Stimulated activated effector memory CD8-positive, alpha-beta T cell treated with anti-CD3 and anti-CD28 coated beads, Interleukin-12 subunit alpha, Interleukin-12 subunit beta, amount 100 ng/mL, for 72 hours (primary cell): ENCODE measurements around the gene GPHA2.
A peak's percentile ranks its signal among the peaks of the same experiment; 100 is the strongest.

ENCODE experiments used
- ATAC-seq: fragments of 150-1000 bp; cut with Tn5 transposase; 2 replicates; pipeline ENCODE4 v1.10.0; 2021
- DNase-seq, 2 donors: peaks; one replicate each; pipeline ENCODE4 v3.0.0; 2021 to 2022; ENCODE audit warnings: low spot score in 2 of 2
- H3K27ac Mint-ChIP-seq: one replicate; pipeline ENCODE4 v1.8.0; 2022; ENCODE audit warnings: mild to moderate bottlenecking, mixed read lengths
- H3K36me3 Mint-ChIP-seq: one replicate; pipeline ENCODE4 v1.8.0; 2022; ENCODE audit warnings: mild to moderate bottlenecking, mixed read lengths
- H3K4me1 Mint-ChIP-seq: one replicate; pipeline ENCODE4 v1.8.0; 2022; ENCODE audit warnings: mixed read lengths
- H3K4me3 Mint-ChIP-seq: one replicate; pipeline ENCODE4 v1.8.0; 2022; ENCODE audit warnings: mild to moderate bottlenecking, mixed read lengths
- H3K9me3 Mint-ChIP-seq: one replicate; pipeline ENCODE4 v1.8.0; 2022; ENCODE audit warnings: mixed read lengths

GPHA2 gene

DNA sequence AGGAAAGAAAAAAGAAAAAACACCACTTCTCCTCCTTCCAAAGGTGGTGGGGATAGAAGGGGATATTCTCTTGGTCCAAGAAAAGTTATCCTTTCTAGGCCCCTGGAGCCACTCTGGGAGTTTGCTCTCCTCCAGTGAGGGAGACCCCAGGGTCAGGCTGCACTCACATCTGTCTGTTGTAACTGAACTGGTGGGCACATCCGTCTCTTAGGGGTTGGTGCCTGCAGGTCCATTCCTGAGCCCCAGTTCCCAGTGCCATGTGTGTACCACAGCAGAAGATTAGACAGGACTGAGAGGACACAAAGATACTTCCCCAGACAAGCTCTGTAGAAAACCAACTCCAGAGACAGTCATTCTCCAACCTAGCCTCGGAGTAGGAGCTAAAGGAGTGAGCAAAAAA lies 15.6 kb downstream of the GPHA2 start:
- Mint-ChIP-seq H3K4me1 (peaks cover 36% of the 10 kb centered on the region), H3K9me3 (no peaks in the 10 kb centered on the region), H3K36me3 (peaks cover 16% of the 10 kb centered on the region), H3K27ac (no peak overlapping the region), H3K4me3 (no peak overlapping the region)
- ATAC-seq (no peak), DNase-seq (no peak)

DNA sequence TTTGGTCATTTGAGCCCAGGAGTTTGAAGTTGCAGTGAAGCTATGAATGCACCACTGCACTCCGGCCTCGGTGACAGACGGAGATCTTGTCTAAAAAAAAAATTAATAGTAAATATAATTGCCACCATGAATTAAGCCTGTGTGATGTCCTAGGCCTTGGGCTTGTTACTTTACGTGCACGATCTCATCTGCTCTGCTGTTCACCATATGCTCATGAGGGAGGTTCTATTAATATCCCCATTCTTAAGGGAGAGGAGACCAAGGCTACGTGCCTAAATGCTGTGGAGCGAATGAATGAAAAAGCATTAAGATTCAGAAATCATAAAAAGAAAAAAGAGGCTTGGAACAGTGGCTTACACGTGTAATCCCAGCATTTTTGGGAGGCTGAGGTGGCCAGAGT lies 16.1 kb downstream of the GPHA2 start:
- no peak overlapping the region for H3K4me3 Mint-ChIP-seq

DNA sequence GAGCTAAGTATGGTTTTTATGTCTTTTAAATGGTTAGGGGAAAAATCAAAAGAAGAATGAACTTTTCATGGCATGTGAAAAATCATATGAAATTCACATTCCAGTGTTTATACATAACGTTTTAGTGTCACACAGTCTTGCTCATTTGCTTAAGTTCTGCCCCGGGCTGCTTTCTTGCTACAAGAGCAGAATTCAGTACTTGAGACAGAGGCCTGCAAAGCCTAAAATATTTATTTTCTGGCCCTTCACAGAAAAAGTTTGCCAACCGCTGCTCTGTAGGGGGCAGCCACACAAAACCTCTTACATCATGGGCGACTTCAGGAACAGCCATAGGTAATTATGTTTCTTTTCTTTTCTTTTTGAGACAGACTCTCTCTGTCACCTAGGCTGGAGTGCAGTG lies 17.7 kb downstream of the GPHA2 start:
- ATAC-seq (no peak), DNase-seq (no peak)
- Mint-ChIP-seq H3K36me3 (peaks cover 20% of the 10 kb centered on the region), H3K4me3 (peak overlapping the region; percentile 90), H3K9me3 (no peaks in the 10 kb centered on the region), H3K27ac (peak overlapping the region; percentile 97), H3K4me1 (peaks cover 23% of the 10 kb centered on the region)

More for the DNA sequence above, 16.1 kb downstream of the GPHA2 start:
- Mint-ChIP-seq H3K36me3 (peaks cover 16% of the 10 kb centered on the region), H3K9me3 (no peaks in the 10 kb centered on the region), H3K27ac (no peak overlapping the region), H3K4me1 (peaks cover 33% of the 10 kb centered on the region)
- DNase-seq (no peak), ATAC-seq (no peak)

DNA sequence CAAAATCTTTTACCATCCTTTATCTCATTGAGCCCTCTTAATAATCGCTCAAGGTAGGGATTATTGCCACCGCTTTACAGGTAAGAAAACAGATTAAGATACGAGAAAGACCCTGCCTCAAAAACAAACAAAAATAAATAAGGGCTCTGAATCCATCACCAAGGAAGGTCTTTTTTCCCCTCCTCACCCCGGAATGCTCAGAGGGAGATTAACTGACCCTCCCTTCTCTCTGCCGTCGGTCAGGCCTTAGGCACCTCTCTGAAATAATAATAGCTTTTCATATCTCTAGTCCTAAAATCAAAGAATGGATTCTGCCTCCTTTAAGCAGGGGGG lies 18.1 kb downstream of the GPHA2 start:
- peaks cover 24% of the 10 kb centered on the region for H3K36me3 Mint-ChIP-seq
- H3K9me3 Mint-ChIP-seq = no peaks in the 10 kb centered on the region
- DNase-seq (no peak), ATAC-seq (no peak)
- H3K4me3 Mint-ChIP-seq = peak overlapping the region; percentile 90
- peaks cover 23% of the 10 kb centered on the region for H3K4me1 Mint-ChIP-seq
- H3K27ac Mint-ChIP-seq = peak overlapping the region; percentile 97

DNA sequence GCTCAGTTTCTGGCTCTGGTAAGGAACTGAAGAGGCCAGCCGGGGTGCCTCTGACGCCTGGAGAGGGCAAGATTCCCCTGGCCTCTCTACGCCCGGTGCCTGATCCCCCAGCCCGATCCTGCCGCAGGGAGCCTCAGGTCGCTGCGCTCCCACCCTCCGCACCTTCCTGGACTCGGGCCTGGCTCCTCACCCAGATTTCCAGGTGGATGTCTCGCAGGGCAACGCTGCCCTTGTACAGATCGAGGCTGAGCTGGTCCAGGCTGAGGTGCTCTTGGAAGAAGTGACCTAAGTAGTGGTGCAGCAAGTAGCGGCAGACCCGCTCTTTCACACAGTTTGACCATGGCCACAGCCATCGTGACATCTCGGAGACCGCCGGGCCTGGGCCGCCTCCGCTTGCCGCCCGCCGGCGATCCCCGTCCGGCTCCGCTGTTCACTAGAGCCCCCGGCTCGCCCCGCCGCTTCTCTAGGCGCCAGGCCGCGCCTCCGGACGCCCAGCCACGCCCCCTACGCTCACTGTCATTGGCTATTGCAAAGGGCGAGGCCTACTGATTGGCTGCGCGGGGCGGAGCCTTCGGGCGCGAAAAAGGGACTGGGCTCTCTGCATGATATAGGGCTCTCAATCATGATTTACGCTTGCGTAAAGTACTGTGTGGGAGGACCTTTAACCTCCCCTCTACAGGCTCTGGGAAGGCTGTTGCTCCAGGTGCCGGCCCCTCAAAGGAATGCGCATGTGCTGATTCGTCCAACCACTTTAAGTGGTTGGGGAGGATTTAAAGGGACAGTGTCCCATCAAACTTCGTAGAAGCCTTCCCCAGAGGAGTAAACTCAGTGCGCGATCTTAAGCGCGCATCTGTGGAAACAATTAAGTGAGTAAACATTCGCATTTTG lies 18.7 kb downstream of the GPHA2 start, which contains the start of gene ATG2A:
TSS of gene ATG2A (minus strand) at position 435 of the 888 bp plus-strand sequence. CDS start at position 361, 74 bp downstream.
- peak; percentile 98 for ATAC-seq
- DNase-seq = peak; percentile 98
- Mint-ChIP-seq H3K36me3 (peaks cover 28% of the 10 kb centered on the region), H3K9me3 (no peaks in the 10 kb centered on the region), H3K4me1 (peaks cover 23% of the 10 kb centered on the region), H3K27ac (peak within 1 kb of the TSS; percentile 97), H3K4me3 (peak within 1 kb of the TSS; percentile 90)

DNA sequence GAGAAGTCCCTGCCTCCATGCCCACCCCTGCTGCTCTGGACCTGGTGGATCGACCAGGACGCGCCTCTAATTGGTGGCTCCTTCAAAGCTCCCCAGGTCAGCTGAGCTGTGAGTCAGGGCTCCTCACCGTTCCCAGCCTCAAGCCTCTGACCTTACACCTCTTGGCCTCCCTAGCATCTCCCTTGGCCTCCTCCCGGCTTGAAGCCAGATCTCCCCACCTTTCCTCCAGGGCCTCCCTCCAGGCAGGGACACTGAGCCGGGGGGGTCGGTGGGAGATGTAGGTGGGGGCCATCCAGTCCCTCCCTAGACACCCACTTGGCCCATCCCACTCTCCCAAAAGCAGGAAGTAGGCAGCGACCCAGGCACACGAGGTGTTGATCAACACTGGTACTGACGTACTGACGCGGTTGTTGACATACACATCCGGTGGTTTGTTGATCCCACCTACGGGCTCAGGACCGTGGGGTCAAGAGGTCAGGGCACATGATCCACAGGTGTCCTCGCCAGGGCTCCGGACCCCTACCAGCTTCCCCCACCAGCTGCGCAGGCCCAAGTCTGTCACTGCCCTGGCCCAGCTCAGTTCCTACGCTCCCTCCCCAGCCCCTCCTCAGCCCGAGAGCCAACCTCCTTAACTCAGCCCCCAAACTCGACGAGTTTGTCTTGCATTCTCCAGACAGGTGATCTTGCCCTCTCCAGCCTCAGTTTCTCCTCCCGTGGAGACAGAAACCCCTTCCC lies 19.5 kb downstream of the GPHA2 start:
- peak overlapping the region; percentile 90 for H3K4me3 Mint-ChIP-seq
- peaks cover 35% of the 10 kb centered on the region for H3K36me3 Mint-ChIP-seq
- H3K9me3 Mint-ChIP-seq = no peaks in the 10 kb centered on the region
- ATAC-seq = peak; percentile 14
- peak overlapping the region; percentile 97 for H3K27ac Mint-ChIP-seq
- H3K4me1 Mint-ChIP-seq = peaks cover 28% of the 10 kb centered on the region
- peak in 1 of 2 donors; percentile 74 for DNase-seq

DNA sequence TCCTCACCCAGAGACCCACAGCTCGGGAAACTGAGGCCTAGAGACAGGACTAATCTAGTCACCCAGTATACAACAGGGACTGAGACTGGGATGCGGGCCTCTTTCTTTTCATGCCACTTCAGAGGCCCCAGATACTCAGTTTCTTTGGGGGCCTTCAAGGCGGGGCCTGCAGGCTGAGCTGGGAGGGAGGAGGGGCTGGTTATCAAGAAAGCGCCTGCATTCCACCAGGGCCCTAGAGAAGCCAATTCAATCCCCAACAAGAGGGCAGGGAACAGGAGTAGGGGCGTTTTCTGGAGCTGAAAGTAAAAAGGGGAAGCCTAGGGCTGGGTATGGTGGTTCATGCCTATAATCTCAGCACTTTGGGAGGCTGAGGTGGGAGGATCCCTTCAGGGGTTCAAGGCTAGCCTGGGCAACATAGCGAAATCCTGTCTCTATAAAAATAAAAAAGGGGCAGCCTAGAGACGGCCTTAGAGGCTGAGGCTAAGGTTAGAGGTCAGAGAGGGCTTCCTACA lies 20.3 kb downstream of the GPHA2 start:
- DNase-seq (no peak), ATAC-seq (no peak)
- H3K4me3 Mint-ChIP-seq = peak overlapping the region; percentile 90
- H3K27ac Mint-ChIP-seq = peak overlapping the region; percentile 97
- H3K4me1 Mint-ChIP-seq = peaks cover 28% of the 10 kb centered on the region
- no peaks in the 10 kb centered on the region for H3K9me3 Mint-ChIP-seq
- H3K36me3 Mint-ChIP-seq = peaks cover 41% of the 10 kb centered on the region

DNA sequence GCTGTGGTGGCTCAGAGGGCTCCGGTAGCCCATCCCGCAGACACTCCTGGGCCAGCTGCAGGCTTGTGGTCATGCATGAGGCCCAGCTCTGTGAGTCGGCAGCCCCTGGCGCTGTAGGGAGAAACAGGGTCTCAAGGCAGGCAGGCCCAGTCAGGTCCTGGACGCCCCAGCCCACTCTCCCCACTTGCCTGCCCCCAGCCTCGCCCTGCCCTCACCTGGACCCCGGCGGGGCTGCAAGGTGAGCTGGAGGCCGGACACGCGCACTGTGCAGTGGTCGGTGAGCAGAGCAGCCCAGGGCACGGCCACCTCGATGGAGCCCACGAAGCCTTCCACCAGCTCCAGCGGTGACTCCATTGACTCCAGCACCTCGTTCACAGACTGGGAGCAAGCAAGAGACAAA lies 21.6 kb downstream of the GPHA2 start:
- peak overlapping the region; percentile 97 for H3K27ac Mint-ChIP-seq
- no peak overlapping the region for H3K4me3 Mint-ChIP-seq
- no peaks in the 10 kb centered on the region for H3K9me3 Mint-ChIP-seq
- no peak for DNase-seq
- H3K36me3 Mint-ChIP-seq = peaks cover 46% of the 10 kb centered on the region
- no peak for ATAC-seq
- peaks cover 28% of the 10 kb centered on the region for H3K4me1 Mint-ChIP-seq

DNA sequence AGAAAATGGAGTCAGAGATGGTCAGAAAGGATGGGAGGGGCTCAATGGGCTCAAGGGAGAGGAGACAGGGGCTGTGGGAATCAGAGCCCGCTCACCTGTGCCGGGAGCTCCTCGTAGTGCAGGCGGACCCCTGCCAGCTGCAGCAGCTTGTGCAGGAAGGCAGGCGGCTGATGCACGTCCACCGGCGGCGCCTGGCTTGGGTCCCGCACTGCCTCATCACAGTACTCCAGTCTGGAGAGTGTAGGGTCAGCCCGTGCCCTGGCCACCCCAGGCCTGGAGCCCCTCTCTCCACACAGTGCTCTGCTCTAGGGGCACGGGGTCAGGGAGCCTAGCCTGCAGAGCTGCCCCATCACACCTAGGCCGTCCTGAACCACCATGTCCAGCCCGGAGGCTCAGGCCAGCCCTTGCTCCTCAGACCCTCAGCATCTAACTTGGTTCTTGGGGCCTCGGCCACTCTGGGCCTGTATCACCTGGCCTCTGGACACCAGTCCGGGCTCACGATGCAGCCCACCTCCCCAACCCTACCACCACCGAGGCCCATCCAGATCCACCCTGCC lies 22.4 kb downstream of the GPHA2 start:
- Mint-ChIP-seq H3K36me3 (peaks cover 54% of the 10 kb centered on the region), H3K4me3 (no peak overlapping the region), H3K4me1 (peaks cover 28% of the 10 kb centered on the region), H3K27ac (no peak overlapping the region), H3K9me3 (no peaks in the 10 kb centered on the region)
- no peak for ATAC-seq
- no peak for DNase-seq

DNA sequence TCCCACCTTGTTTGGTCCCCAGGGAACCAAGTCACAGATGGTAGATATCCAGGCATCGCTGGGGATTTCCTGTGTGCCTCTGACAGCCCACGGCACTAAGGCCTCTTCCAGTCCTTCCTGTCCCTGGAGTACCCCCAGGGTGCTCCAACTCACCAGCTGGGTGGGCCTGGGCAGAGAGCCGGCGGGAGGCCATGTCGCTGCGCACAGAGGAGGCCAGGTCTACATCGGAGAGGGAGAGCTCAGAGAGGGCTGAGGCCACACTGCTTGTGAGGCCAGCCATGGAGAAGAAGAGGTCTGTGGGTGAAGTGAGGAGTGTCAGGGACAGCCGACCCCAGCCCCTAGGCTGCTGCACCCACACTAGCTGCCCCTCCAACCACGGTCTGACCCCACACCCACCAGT lies 24.0 kb downstream of the GPHA2 start:
- no peak overlapping the region for H3K4me3 Mint-ChIP-seq
- peaks cover 51% of the 10 kb centered on the region for H3K36me3 Mint-ChIP-seq
- DNase-seq (no peak), ATAC-seq (no peak)
- H3K4me1 Mint-ChIP-seq = peaks cover 20% of the 10 kb centered on the region
- H3K9me3 Mint-ChIP-seq = no peaks in the 10 kb centered on the region
- H3K27ac Mint-ChIP-seq = peak overlapping the region; percentile 81

DNA sequence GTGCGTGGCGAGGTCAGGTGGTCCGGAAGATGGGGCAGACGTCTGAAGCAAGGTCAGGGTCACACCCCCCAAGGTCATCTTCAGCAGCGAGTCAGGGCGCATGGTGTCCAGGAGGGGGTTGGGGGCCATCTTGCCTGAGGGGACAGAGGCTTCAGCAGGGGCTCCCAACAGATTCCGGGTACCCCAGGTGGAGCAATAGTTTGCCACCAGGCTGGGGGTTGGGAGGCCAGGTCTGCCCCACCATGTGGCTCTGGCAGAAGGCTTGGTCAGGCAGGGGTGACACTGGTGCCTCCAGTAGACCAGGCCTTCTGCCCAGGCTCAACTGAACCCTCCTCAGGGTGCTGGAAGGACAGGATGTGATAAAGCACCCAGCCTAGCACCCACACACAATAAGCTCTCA lies 24.6 kb downstream of the GPHA2 start:
- Mint-ChIP-seq H3K4me1 (peaks cover 15% of the 10 kb centered on the region), H3K4me3 (no peak overlapping the region), H3K27ac (peak overlapping the region; percentile 81), H3K36me3 (peaks cover 51% of the 10 kb centered on the region), H3K9me3 (no peaks in the 10 kb centered on the region)
- no peak for DNase-seq
- no peak for ATAC-seq

DNA sequence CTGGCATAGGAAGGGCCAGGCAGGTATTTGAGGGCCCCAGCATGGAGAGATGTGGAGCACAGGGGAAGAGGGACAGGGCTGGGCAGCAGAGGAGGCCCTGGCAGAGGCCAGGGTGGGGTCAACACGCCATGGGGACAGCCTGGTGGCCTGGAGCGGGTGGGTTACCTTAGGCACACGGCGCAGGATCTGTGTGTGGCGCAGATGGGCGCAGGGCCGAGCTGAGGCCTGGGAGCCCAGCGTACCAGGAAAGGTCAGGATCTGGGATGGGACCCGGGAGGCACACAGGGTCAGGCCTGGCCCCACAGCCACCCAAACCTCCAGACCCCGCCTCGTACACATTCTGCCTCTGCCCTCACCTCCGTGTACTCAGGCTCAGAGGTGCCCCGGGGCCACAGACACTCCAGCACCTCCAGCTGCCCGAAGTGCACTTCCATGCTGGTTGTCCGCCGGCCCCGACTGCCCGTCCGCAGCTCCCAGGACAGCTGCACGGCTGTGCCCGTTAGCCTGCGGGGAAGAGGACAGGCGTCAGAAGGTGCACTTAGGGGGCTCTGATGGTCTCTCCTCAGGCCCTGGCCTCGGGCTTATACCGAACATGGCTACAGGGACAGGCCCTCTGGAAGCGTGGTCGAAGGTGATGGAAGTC lies 25.1 kb downstream of the GPHA2 start:
- peak overlapping the region; percentile 81 for H3K27ac Mint-ChIP-seq
- DNase-seq (no peak), ATAC-seq (no peak)
- no peak overlapping the region for H3K4me3 Mint-ChIP-seq
- H3K36me3 Mint-ChIP-seq = peaks cover 51% of the 10 kb centered on the region
- no peaks in the 10 kb centered on the region for H3K9me3 Mint-ChIP-seq
- H3K4me1 Mint-ChIP-seq = peaks cover 10% of the 10 kb centered on the region

DNA sequence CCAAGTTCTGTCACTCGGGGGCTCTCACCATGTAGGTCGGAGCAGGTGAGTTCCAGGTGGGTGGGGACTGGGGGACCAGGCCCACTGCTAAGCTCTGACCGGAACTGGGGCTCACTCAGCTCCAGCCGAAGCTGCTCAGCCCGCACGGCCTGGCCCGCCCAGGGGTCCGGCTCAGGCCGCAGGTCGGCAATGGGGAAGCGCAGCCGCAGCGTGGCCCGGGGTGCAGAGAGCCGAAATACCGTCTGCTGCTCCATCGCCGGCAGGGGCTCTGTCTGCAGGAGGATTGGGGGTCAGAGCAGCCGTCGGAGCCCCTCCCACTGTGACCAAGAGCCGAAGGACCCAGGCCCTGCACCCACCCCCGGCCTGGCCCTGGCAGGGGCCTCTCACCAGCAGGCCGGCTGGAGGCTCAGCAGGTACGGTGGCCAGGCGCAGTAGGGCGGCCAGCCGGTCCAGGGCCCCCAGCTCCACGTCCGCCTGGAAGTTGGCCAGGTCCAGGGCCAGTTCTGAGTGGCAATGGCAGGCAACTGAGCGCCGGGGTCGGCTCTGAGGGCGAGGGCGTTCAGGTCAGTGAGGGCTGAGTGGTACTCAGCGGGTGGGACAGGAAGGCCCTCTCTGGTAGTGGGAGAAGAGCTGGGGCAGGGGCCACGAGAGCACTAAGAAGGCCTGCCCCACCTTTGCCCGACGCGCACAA lies 25.9 kb downstream of the GPHA2 start:
- no peak for DNase-seq
- no peak for ATAC-seq
- peaks cover 55% of the 10 kb centered on the region for H3K36me3 Mint-ChIP-seq

DNA sequence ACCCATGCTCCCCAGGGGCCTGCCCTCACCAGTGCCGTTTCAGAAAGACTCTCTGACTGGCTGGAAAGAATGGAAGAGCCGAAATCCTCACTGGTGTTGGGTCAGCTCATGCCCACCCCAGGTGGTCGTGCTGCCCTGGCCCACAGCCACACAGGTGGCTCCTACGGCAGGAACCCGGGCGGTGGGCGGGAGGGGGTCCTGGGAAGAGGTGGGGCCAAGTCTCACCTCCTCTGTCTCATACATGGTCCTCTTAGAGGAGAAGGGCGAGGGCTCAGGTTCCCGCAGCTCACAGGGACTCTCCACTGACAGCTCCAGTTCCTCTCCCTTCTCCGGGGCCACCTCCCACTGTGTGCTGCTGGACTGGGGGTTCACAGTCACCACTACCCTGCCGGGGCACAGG lies 26.9 kb downstream of the GPHA2 start:
- no peak overlapping the region for H3K27ac Mint-ChIP-seq
- H3K4me1 Mint-ChIP-seq = peaks cover 4% of the 10 kb centered on the region
- no peak overlapping the region for H3K4me3 Mint-ChIP-seq
- no peaks in the 10 kb centered on the region for H3K9me3 Mint-ChIP-seq
- ATAC-seq (no peak), DNase-seq (no peak)
- H3K36me3 Mint-ChIP-seq = peaks cover 64% of the 10 kb centered on the region

More for the DNA sequence above, 25.9 kb downstream of the GPHA2 start:
- Mint-ChIP-seq H3K27ac (no peak overlapping the region), H3K9me3 (no peaks in the 10 kb centered on the region), H3K4me1 (peaks cover 4% of the 10 kb centered on the region), H3K4me3 (no peak overlapping the region)

DNA sequence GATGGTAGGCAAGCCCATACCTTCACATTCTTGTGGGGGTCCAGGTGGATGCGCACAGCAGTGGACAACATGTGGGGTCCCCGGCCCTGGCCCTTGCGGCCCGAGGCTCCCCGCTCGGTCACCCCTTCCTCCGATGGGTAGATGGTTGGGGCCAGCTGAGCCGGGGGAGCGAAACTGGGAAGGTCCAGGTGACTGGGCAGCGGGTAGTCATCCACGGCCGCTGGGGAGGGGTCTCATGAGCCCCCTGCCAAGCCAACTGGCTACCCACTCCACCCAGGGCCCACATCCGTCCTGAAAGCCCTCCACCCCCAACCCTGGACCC lies 29.4 kb downstream of the GPHA2 start:
- DNase-seq (no peak), ATAC-seq (no peak)
- H3K4me3 Mint-ChIP-seq = no peak overlapping the region
- H3K9me3 Mint-ChIP-seq = no peaks in the 10 kb centered on the region
- no peak overlapping the region for H3K27ac Mint-ChIP-seq
- peaks cover 8% of the 10 kb centered on the region for H3K4me1 Mint-ChIP-seq
- H3K36me3 Mint-ChIP-seq = peaks cover 54% of the 10 kb centered on the region
